Loucy (cell line): ENCODE measurements around the gene RBM25.

Experiments
- H2AFZ ChIP-seq: fragments of 200-600 bp; sonication (generic); 2 replicates; pipeline ENCODE4 v1.6.0; 2016; ENCODE audit warnings: antibody characterized with exemption, mild to moderate bottlenecking, low read length, moderate library complexity
- H3F3A ChIP-seq: fragments of 200-600 bp; 2 replicates; pipeline ENCODE4 v1.6.0; 2016; ENCODE audit warnings: antibody characterized with exemption, low read depth, mild to moderate bottlenecking
- H3K27me3 ChIP-seq: fragments of 200-600 bp; sonication (generic); 2 replicates; pipeline ENCODE4 v1.6.1; 2014; ENCODE audit warnings: low read length, mild to moderate bottlenecking; ENCODE audit not compliant: insufficient read depth, poor library complexity, severe bottlenecking
- H3K36me3 ChIP-seq: fragments of 200-600 bp; sonication (generic); 2 replicates; pipeline ENCODE4 v1.6.1; 2016; ENCODE audit warnings: low read length; ENCODE audit not compliant: insufficient read depth
- H3K4me1 ChIP-seq: fragments of 200-600 bp; sonication (generic); 2 replicates; pipeline ENCODE4 v1.5.1; 2014; ENCODE audit warnings: low read length, mild to moderate bottlenecking; ENCODE audit not compliant: insufficient read depth, poor library complexity, severe bottlenecking
- H3K4me2 ChIP-seq: fragments of 200-600 bp; sonication (generic); 2 replicates; pipeline ENCODE4 v1.6.0; 2014; ENCODE audit warnings: antibody characterized with exemption, low read length, low read depth, mild to moderate bottlenecking; ENCODE audit not compliant: poor library complexity, severe bottlenecking
- H3K4me3 ChIP-seq: fragments of 200-600 bp; sonication (generic); 2 replicates; pipeline ENCODE4 v1.5.1; 2014; ENCODE audit warnings: low read length, mild to moderate bottlenecking, mixed read lengths; ENCODE audit not compliant: poor library complexity, severe bottlenecking
- H3K79me2 ChIP-seq: fragments of 200-600 bp; sonication (generic); 2 replicates; pipeline ENCODE4 v1.6.1; 2014; ENCODE audit warnings: low read length; ENCODE audit not compliant: insufficient read depth
- H3K9ac ChIP-seq: fragments of 200-600 bp; sonication (generic); 2 replicates; pipeline ENCODE4 v1.6.0; 2014; ENCODE audit warnings: mild to moderate bottlenecking, low read depth, low read length, moderate library complexity; ENCODE audit not compliant: poor library complexity, severe bottlenecking
- H3K9me2 ChIP-seq: fragments of 200-600 bp; sonication (generic); replicated peaks from 2 replicates; pipeline ENCODE4 v1.6.1; 2016; ENCODE audit warnings: low read depth, low read length, mixed read lengths
- H3K9me3 ChIP-seq: fragments of 200-600 bp; sonication (generic); 2 replicates; pipeline ENCODE4 v1.6.1; 2014; ENCODE audit warnings: mild to moderate bottlenecking, antibody characterized with exemption, low read length, low read depth; ENCODE audit not compliant: insufficient read depth
- H4K20me1 ChIP-seq: fragments of 200-600 bp; sonication (generic); 2 replicates; pipeline ENCODE4 v1.6.0; 2014; ENCODE audit warnings: antibody characterized with exemption, low read length, mild to moderate bottlenecking; ENCODE audit not compliant: insufficient read depth, poor library complexity, severe bottlenecking
- EZH2phosphoT487 ChIP-seq: fragments of 200-600 bp; IDR thresholded peaks from 2 replicates; pipeline ENCODE4 v1.6.1; 2018; ENCODE audit warnings: antibody characterized with exemption, mild to moderate bottlenecking, moderate library complexity, borderline replicate concordance
- TF ChIP-seq, protein P1 (sequence below): fragments of 200-600 bp; sonication (generic); conservative IDR thresholded peaks from 2 replicates; pipeline ENCODE4 v1.5.1; 2014; ENCODE audit warnings: mild to moderate bottlenecking, antibody characterized with exemption, low read length

RBM25 gene

DNA sequence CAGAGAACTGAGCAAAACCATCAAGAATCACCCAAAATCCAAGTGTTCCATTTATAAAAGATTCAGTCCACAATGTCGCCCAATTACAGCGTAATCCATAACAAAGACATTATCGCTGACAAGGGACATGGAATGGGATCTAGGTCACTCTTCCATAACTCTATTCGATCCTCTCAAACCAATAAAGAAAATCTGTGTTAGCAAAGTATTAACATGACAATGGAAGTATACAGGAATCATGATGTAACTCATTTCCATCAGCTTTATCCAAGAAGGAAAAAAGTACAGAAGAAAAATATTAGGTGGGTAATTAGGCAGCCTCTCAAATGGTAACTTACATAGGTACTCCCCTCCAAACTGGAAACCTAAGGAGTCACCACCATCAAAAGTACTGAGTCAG is 36.3 kb upstream of the RBM25 start:
- TF ChIP-seq EZH2phosphoT487 = no peak
- TF ChIP-seq, protein P1, sequence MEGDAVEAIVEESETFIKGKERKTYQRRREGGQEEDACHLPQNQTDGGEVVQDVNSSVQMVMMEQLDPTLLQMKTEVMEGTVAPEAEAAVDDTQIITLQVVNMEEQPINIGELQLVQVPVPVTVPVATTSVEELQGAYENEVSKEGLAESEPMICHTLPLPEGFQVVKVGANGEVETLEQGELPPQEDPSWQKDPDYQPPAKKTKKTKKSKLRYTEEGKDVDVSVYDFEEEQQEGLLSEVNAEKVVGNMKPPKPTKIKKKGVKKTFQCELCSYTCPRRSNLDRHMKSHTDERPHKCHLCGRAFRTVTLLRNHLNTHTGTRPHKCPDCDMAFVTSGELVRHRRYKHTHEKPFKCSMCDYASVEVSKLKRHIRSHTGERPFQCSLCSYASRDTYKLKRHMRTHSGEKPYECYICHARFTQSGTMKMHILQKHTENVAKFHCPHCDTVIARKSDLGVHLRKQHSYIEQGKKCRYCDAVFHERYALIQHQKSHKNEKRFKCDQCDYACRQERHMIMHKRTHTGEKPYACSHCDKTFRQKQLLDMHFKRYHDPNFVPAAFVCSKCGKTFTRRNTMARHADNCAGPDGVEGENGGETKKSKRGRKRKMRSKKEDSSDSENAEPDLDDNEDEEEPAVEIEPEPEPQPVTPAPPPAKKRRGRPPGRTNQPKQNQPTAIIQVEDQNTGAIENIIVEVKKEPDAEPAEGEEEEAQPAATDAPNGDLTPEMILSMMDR = no peak
- Histone ChIP-seq H3K79me2 (peaks cover 76% of the 10 kb centered on the region), H4K20me1 (peaks cover 12% of the 10 kb centered on the region), H3F3A (no peaks in the 10 kb centered on the region), H3K4me3 (peak overlapping the region; percentile 65), H3K36me3 (no peaks in the 10 kb centered on the region; the same call in 1 of the 2 replicates), H3K4me1 (peaks cover 41% of the 10 kb centered on the region), H3K27me3 (no peaks in the 10 kb centered on the region), H3K4me2 (peak overlapping the region; percentile 90), H3K9ac (peak overlapping the region; percentile 34), H2AFZ (no peak overlapping the region), H3K9me3 (no peaks in the 10 kb centered on the region), H3K9me2 (no peaks in the 10 kb centered on the region)

DNA sequence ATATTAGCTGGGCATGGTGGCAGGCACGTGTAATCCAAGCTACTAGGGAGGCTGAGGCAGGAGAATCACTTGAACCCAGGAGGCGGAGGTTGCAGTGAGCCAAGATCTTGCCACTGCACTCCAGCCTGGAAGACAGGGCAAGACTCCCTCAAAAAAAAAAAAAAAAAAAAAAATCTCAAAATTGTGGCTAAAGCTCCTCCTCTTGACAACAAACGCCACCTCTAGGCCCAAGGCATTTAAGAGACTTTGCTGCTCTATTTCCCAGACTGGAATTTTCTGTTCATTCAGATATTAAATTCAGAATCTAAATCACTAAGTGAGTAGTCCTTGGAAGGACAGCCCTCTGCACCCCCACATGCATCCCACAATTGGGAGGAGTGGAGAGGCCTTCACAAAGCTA is 32.8 kb upstream of the RBM25 start:
- TF ChIP-seq, protein P1 = no peak
- no peak for TF ChIP-seq EZH2phosphoT487
- no peaks in the 10 kb centered on the region; the same call in 1 of the 2 replicates for H3K36me3 ChIP-seq
- H3K4me2 ChIP-seq = peak overlapping the region; percentile 88
- no peaks in the 10 kb centered on the region for H3K9me3 ChIP-seq
- H2AFZ ChIP-seq = no peak overlapping the region
- H3K4me1 ChIP-seq = peaks cover 41% of the 10 kb centered on the region
- H3K27me3 ChIP-seq = no peaks in the 10 kb centered on the region
- no peaks in the 10 kb centered on the region for H3K9me2 ChIP-seq
- no peaks in the 10 kb centered on the region for H3F3A ChIP-seq
- peaks cover 49% of the 10 kb centered on the region for H3K79me2 ChIP-seq
- peak overlapping the region; percentile 79 for H3K4me3 ChIP-seq
- peak overlapping the region; percentile 85 for H3K9ac ChIP-seq
- H4K20me1 ChIP-seq = peaks cover 12% of the 10 kb centered on the region

DNA sequence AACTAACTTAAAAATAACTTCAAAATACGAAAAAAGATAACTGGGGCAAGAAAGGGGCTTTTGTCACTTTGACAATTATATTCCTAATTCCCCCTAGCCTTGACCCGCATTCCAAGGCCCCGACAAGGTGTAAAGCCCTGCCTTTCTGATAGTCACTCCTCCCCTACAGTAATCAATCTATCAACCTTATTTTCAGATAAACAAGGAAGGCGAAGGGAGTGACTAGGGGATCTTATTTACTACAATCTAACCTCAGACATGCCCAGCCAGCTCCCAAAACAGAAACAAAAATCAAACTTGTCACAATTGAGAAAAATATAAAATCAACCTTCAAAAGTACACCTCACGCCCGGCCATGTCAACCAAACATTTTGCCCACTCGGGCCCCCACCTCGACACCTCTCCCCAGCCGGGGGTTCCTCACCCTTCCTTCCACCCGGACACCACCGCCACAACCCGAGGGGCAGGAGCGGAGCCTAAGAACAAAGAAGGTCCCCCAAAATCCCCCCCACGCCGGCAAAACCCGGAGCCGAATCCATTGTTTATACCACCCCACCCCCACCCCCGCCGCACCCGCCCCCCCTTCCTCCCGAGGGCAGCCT is 32.0 kb upstream of the RBM25 start:
- Histone ChIP-seq H3K36me3 (no peaks in the 10 kb centered on the region; the same call in 1 of the 2 replicates), H3K4me3 (peak overlapping the region; percentile 79), H2AFZ (no peak overlapping the region), H3K27me3 (no peaks in the 10 kb centered on the region), H3K9ac (peak overlapping the region; percentile 85), H3K4me1 (peaks cover 40% of the 10 kb centered on the region), H4K20me1 (peaks cover 12% of the 10 kb centered on the region), H3F3A (no peaks in the 10 kb centered on the region), H3K9me3 (no peaks in the 10 kb centered on the region), H3K9me2 (no peaks in the 10 kb centered on the region), H3K4me2 (peak overlapping the region; percentile 88), H3K79me2 (peaks cover 47% of the 10 kb centered on the region)
- TF ChIP-seq, protein P1 = no peak
- no peak for TF ChIP-seq EZH2phosphoT487
